Endothelial cell (in vitro differentiated cells): ENCODE measurements around the gene SCN4B. TPM values are rescaled to one million over a fixed set of nuclear protein-coding genes. Genes with fewer than 3 reads are reported as not detected.

Experiments used
- DNase-seq: peaks from one replicate; pipeline ENCODE4 v3.0.0; 2021; ENCODE audit warnings: low spot score
- H3K27ac Mint-ChIP-seq: one replicate; pipeline ENCODE4 v1.8.0; 2021; ENCODE audit warnings: mixed read lengths, inconsistent platforms; ENCODE audit not compliant: unreplicated experiment
- H3K27me3 Mint-ChIP-seq: one replicate; pipeline ENCODE4 v1.8.0; 2021; ENCODE audit warnings: mild to moderate bottlenecking, moderate library complexity, mixed read lengths, inconsistent platforms; ENCODE audit not compliant: unreplicated experiment
- H3K36me3 Mint-ChIP-seq: one replicate; pipeline ENCODE4 v1.8.0; 2021; ENCODE audit warnings: mild to moderate bottlenecking, low read depth, mixed read lengths, inconsistent platforms; ENCODE audit not compliant: unreplicated experiment
- H3K4me1 Mint-ChIP-seq: one replicate; pipeline ENCODE4 v1.8.0; 2021; ENCODE audit warnings: mild to moderate bottlenecking, mixed read lengths, inconsistent platforms; ENCODE audit not compliant: unreplicated experiment
- H3K4me3 Mint-ChIP-seq: one replicate; pipeline ENCODE4 v1.8.0; 2021; ENCODE audit warnings: mild to moderate bottlenecking, mixed read lengths, inconsistent platforms; ENCODE audit not compliant: unreplicated experiment
- H3K9me3 Mint-ChIP-seq: one replicate; pipeline ENCODE4 v1.8.0; 2021; ENCODE audit warnings: mixed read lengths, inconsistent platforms; ENCODE audit not compliant: unreplicated experiment
- CTCF ChIP-seq: fragments of 200-600 bp; sonication (generic); IDR thresholded peaks from one replicate; pipeline ENCODE4 v1.5.0; 2021; ENCODE audit warnings: antibody characterized with exemption; ENCODE audit not compliant: unreplicated experiment
- total RNA-seq: library from RNA; stranded (reverse); fragmentation: NEBNext Ultra II Directional; extraction: Animal tissue kit (Norgen Biotek cat#: 25700); gene quantifications from one replicate; pipeline ENCODE4 v1.2.1, GENCODE V29; 2021; ENCODE audit not compliant: unreplicated experiment

The SCN4B gene
- total RNA-seq, 1 donor from 2014 or later: 3.1 TPM

DNA sequence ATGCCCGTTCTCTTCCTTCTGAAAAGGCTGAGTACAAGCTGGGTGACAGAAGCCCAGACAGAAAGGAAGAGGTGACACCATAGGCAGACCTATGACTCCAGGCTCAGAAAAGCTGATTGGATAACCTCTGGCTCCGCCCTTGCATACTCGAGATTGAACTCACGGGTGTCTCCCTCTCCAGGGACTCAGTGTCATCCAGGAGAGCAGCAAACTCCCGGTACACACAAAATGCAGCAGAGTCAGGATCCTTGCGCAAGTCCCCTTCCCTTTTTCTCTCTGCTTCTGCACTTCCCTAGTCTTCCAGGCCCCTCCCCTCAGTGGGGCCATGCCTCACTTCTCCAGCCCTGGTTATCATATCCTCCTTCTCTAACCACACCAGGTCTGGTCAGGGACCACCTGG lies 9.8 kb downstream of the SCN4B start:
- H3K4me3 Mint-ChIP-seq: no peak overlapping the region
- H3K9me3 Mint-ChIP-seq: no peaks in the 10 kb centered on the region
- no peak for TF ChIP-seq CTCF
- H3K27ac Mint-ChIP-seq: no peak overlapping the region
- peaks cover 12% of the 10 kb centered on the region for H3K27me3 Mint-ChIP-seq
- H3K4me1 Mint-ChIP-seq: peaks cover 20% of the 10 kb centered on the region
- no peaks in the 10 kb centered on the region for H3K36me3 Mint-ChIP-seq
- no peak for DNase-seq

DNA sequence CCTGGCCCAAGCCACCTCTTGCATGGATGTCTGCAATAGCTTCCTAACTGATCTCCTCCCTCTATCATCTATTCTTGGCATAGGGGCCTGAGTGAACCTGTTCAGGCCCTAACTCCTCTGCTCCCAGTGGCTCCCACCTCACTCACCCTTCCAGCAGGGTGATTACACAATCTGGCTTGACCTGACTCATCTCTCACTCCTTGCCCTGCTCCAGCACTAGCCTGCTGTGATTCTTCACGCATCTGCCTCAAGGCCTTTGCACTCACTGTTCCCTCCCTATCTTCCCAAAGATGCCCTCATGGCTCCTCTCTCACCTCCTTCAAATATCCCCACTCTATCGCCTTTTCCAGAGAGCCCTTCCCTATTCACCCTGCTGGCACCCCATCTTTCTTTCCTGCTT lies 10.5 kb downstream of the SCN4B start:
- H3K36me3 Mint-ChIP-seq: no peaks in the 10 kb centered on the region
- no peak overlapping the region for H3K4me3 Mint-ChIP-seq
- peaks cover 15% of the 10 kb centered on the region for H3K4me1 Mint-ChIP-seq
- no peak for TF ChIP-seq CTCF
- DNase-seq: no peak
- peaks cover 12% of the 10 kb centered on the region for H3K27me3 Mint-ChIP-seq
- no peaks in the 10 kb centered on the region for H3K9me3 Mint-ChIP-seq
- no peak overlapping the region for H3K27ac Mint-ChIP-seq

- Mint-ChIP-seq H3K4me1 (peaks cover 8% of the 10 kb centered on the region), H3K4me3 (no peak overlapping the region), H3K27ac (no peak overlapping the region), H3K27me3 (peaks cover 9% of the 10 kb centered on the region), H3K9me3 (no peaks in the 10 kb centered on the region), H3K36me3 (no peaks in the 10 kb centered on the region)
- DNase-seq: no peak
- TF ChIP-seq CTCF: no peak
Observed at GRCh38 chr11:118139578-118139977, 13.0 kb downstream of the SCN4B start.

DNA sequence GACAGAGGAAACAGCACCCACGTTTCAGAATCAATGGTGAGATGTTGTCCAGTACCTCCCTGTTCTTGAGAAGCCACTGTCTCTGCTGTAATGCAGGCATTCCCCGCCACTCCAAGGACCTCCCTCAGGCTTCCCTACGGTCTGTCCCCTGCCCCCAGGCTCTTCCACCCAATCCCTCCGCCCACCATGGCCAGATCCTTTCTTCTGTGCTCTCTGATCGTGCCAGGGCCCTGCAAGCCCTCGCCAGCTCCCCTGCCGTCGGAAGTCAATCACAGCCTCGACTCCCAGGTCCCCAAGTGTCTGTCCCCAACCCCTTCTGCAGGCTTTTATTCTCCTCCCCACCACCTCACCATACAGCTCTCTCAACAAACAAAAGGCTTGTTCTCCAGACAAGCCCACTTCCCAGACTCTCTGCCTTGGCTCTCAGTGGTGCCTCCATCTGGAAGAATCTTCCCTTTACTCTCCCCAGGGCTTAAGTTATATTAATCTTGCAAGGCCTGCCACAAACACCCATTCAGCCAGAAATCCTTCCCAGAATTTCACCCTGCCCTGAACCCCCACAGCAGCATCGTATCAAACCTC lies 13.7 kb downstream of the SCN4B start:
- H3K27me3 Mint-ChIP-seq: peaks cover 9% of the 10 kb centered on the region
- H3K9me3 Mint-ChIP-seq: no peaks in the 10 kb centered on the region
- H3K36me3 Mint-ChIP-seq: no peaks in the 10 kb centered on the region
- no peak for TF ChIP-seq CTCF
- no peak for DNase-seq
- H3K4me1 Mint-ChIP-seq: peaks cover 7% of the 10 kb centered on the region
- H3K4me3 Mint-ChIP-seq: no peak overlapping the region
- no peak overlapping the region for H3K27ac Mint-ChIP-seq

DNA sequence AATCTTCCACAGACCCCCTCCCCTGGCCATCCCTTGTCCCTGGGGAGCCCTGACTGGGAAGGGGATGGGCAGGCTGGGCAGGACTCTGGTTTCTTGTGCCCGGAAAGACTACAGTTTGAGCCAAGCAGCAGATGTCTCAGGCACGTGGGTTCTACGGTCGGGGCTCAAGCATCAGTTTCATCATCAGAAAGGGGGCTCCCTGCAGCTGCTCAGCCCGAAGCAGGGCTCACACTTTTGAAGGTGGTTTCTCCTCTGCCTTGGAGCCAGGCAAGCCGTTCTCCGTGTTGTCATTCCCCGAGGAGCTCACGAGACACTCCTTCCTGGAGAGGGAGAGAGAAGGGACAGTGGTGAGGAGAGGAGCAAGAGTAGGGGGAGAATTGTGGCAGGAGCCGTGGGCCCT lies 15.8 kb downstream of the SCN4B start:
- no peak for TF ChIP-seq CTCF
- Mint-ChIP-seq H3K9me3 (no peaks in the 10 kb centered on the region), H3K4me1 (peaks cover 7% of the 10 kb centered on the region), H3K27ac (no peak overlapping the region), H3K36me3 (no peaks in the 10 kb centered on the region), H3K27me3 (peaks cover 7% of the 10 kb centered on the region), H3K4me3 (no peak overlapping the region)
- DNase-seq: no peak
